NK-92 treated with Interleukin-12 subunit alpha and Interleukin-12 subunit beta, amount 100 ng/mL, for 24 hours (cell line): ENCODE results near the gene LRRD1.
"Not testable (repeated sequence)": the region's sequence is repeated elsewhere in the genome, so short reads cannot be mapped to it uniquely, and the experiment has no call there.

ENCODE experiments used
- DNase-seq: peaks from one replicate; lab custom pipeline; 2025; lab: John Stamatoyannopoulos, UW

Gene LRRD1

GRCh38 chr7:92178928-92179924, at the start of gene LRRD1:
Gene LRRD1 (minus strand): TSS chr7:92179142. CDS start chr7:92165202, 13,940 bp downstream.
- peak; percentile 75 for DNase-seq

GRCh38 chr7:92228742-92229141, 49.8 kb upstream of the LRRD1 start:
- no peak for DNase-seq

- no peak for DNase-seq
Observed at GRCh38 chr7:92228100-92228499, 49.2 kb upstream of the LRRD1 start.

GRCh38 chr7:92226981-92227380, 48.0 kb upstream of the LRRD1 start:
- no peak for DNase-seq

- no peak for DNase-seq
Observed at GRCh38 chr7:92221766-92222165, 42.8 kb upstream of the LRRD1 start.

GRCh38 chr7:92206672-92207071, 27.7 kb upstream of the LRRD1 start:
- DNase-seq: no peak

GRCh38 chr7:92205987-92206386, 27.0 kb upstream of the LRRD1 start:
- DNase-seq: no peak

GRCh38 chr7:92200791-92201190, 21.8 kb upstream of the LRRD1 start:
- no peak for DNase-seq

GRCh38 chr7:92192326-92192725, 13.4 kb upstream of the LRRD1 start:
- no peak for DNase-seq

GRCh38 chr7:92189246-92189645, 10.3 kb upstream of the LRRD1 start:
- not testable (repeated sequence) for DNase-seq

- not testable (repeated sequence) for DNase-seq
Observed at GRCh38 chr7:92184294-92184693, 5.4 kb upstream of the LRRD1 start.

GRCh38 chr7:92177362-92177761, 1.6 kb downstream of the LRRD1 start:
- no peak for DNase-seq

- not testable (repeated sequence) for DNase-seq
Observed at GRCh38 chr7:92169529-92169928, 9.4 kb downstream of the LRRD1 start.

- no peak for DNase-seq
Observed at GRCh38 chr7:92161271-92161670, 17.7 kb downstream of the LRRD1 start.

GRCh38 chr7:92158660-92159575, 20.0 kb downstream of the LRRD1 start:
- no peak for DNase-seq

GRCh38 chr7:92156990-92157389, 22.0 kb downstream of the LRRD1 start:
- DNase-seq: no peak

GRCh38 chr7:92155108-92155739, 23.7 kb downstream of the LRRD1 start:
- DNase-seq: no peak

- no peak for DNase-seq
Observed at GRCh38 chr7:92150450-92151017, 28.4 kb downstream of the LRRD1 start.

GRCh38 chr7:92149736-92150239, 29.2 kb downstream of the LRRD1 start:
- DNase-seq: no peak

- DNase-seq: not testable (repeated sequence)
Observed at GRCh38 chr7:92143192-92143880, 35.6 kb downstream of the LRRD1 start.

- DNase-seq: not testable (repeated sequence)
Observed at GRCh38 chr7:92142791-92143190, 36.2 kb downstream of the LRRD1 start.
